Measurements from ENCODE around the gene GTPBP3. TPM values are rescaled to one million over a fixed set of nuclear protein-coding genes. Genes with fewer than 3 reads are reported as not detected.

GTPBP3 gene
- total RNA-seq, 1 experiment from 2014 or later: 53.2 TPM

- Histone ChIP-seq H3K4me3 (ENCODE audit: low read depth, low read length, poor library complexity, severe bottlenecking) (peak overlapping the region; percentile 70), H3K27me3 (replicated peaks; ENCODE audit: insufficient read depth, low read depth, low read length, poor library complexity) (no peaks in the 10 kb centered on the region), H3K36me3 (ENCODE audit: insufficient read depth, low read length, poor library complexity, severe bottlenecking) (no peaks in the 10 kb centered on the region), H3K27ac (ENCODE audit: low read depth, low read length, poor library complexity, severe bottlenecking) (peak overlapping the region; percentile 42), H3K9me3 (ENCODE audit: low read depth, low read length, poor library complexity, severe bottlenecking) (no peaks in the 10 kb centered on the region), H3K4me1 (ENCODE audit: insufficient read depth, low read length, poor library complexity, severe bottlenecking) (peaks cover 19% of the 10 kb centered on the region)
- no peak for DNase-seq (ENCODE audit: low spot score)
- intact Hi-C loops (cut with micrococcal nuclease; ENCODE audit: unreplicated experiment): no loop called here
- ChIA-PET POLR2A (ENCODE audit: low non-redundant PET) (interaction anchor here (0.6 kb wide), 2 partner anchors 37 to 562 kb away, joined by 6 to 21 read pairs; partner anchors contain the start of gene BABAM1), CTCF (no interaction called here)
- TF ChIP-seq EZH2 (IDR thresholded peaks at IDR 0.05; ENCODE audit: borderline replicate concordance, low read depth, low read length, poor library complexity, severe bottlenecking) (no peak), CTCF (conservative IDR thresholded peaks at IDR 0.05; ENCODE audit: low read depth, low read length) (no peak)
- no TSS peak for BruUV-seq (replicated peaks)
These were observed 32.8 kb upstream of the GTPBP3 start for GRCh38 chr19:17304386-17305215.

DNA sequence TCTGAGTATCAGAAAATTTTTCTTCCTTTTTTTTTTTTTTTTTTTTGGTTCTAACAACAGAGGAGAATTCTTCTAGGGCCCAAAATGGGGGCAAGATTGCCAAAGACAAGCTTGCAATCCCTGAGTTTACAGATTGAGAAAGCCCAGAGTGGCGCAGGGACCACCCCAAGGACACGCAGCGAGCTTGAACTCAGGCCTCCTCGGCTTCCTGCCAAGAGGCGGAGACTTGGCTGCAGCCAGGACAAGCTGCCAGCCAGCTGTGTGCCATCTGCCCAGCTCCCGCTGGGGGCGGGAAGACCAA, 32.2 kb upstream of the GTPBP3 start:
- intact Hi-C loops (cut with micrococcal nuclease; ENCODE audit: unreplicated experiment): no loop called here
- Histone ChIP-seq H3K9me3 (ENCODE audit: low read depth, low read length, poor library complexity, severe bottlenecking) (no peaks in the 10 kb centered on the region), H3K27ac (ENCODE audit: low read depth, low read length, poor library complexity, severe bottlenecking) (peak overlapping the region; percentile 42)

More for the DNA sequence above, 32.2 kb upstream of the GTPBP3 start:
- Histone ChIP-seq H3K4me3 (ENCODE audit: low read depth, low read length, poor library complexity, severe bottlenecking) (peak overlapping the region; percentile 70), H3K4me1 (ENCODE audit: insufficient read depth, low read length, poor library complexity, severe bottlenecking) (peaks cover 19% of the 10 kb centered on the region), H3K27me3 (replicated peaks; ENCODE audit: insufficient read depth, low read depth, low read length, poor library complexity) (no peaks in the 10 kb centered on the region), H3K36me3 (ENCODE audit: insufficient read depth, low read length, poor library complexity, severe bottlenecking) (no peaks in the 10 kb centered on the region)
- TF ChIP-seq CTCF (conservative IDR thresholded peaks at IDR 0.05; ENCODE audit: low read depth, low read length): no peak
- TF ChIP-seq EZH2 (IDR thresholded peaks at IDR 0.05; ENCODE audit: borderline replicate concordance, low read depth, low read length, poor library complexity, severe bottlenecking): no peak
- BruUV-seq (replicated peaks): no TSS peak
- DNase-seq (ENCODE audit: low spot score): no peak
- ChIA-PET POLR2A (ENCODE audit: low non-redundant PET) (interaction anchor here (0.6 kb wide), 1 partner anchor 38 kb away, joined by 21 read pairs; the partner anchor contains the start of gene BABAM1), CTCF (no interaction called here)

Measured in A673 (cell line).